ENCODE measurements around the gene SNU13.

GRCh38 chr22:41696703-41697102, 8.0 kb upstream of the SNU13 start:
- TF ChIP-seq POLR2A (IDR thresholded peaks at IDR 0.05; ENCODE audit: low read depth, low read length) = no peak
- no peak for TF ChIP-seq CTCF (conservative IDR thresholded peaks at IDR 0.05; ENCODE audit: low read depth, low read length)
- TF ChIP-seq RAD21 (IDR thresholded peaks at IDR 0.05; ENCODE audit: low read length) = no peak
- TF ChIP-seq SMC3 (IDR thresholded peaks at IDR 0.05; ENCODE audit: low read depth, low read length) = no peak
- TF ChIP-seq RFX5 (IDR thresholded peaks at IDR 0.05; ENCODE audit: low read depth, low read length) = no peak
- no peak for TF ChIP-seq CEBPB (IDR thresholded peaks at IDR 0.05; ENCODE audit: low read depth, low read length)
- TF ChIP-seq MXI1 (IDR thresholded peaks at IDR 0.05; ENCODE audit: borderline replicate concordance, low read depth, low read length) = no peak
- TF ChIP-seq MAFK (IDR thresholded peaks at IDR 0.05; ENCODE audit: low read depth, low read length) = no peak
- TF ChIP-seq ELK1 (IDR thresholded peaks at IDR 0.05; ENCODE audit: borderline replicate concordance, low read depth, low read length) = no peak
- TF ChIP-seq MAZ (IDR thresholded peaks at IDR 0.05; ENCODE audit: borderline replicate concordance, low read depth, low read length) = no peak
- no peak for TF ChIP-seq BHLHE40 (IDR thresholded peaks at IDR 0.05; ENCODE audit: low read depth, low read length)
- no peak for TF ChIP-seq CHD1 (IDR thresholded peaks at IDR 0.05; ENCODE audit: low read depth, low read length)

Measured in IMR-90 (cell line).